IMR-90 (cell line): ENCODE data around the gene MSL3B.
A peak's percentile ranks its signal among the peaks of the same experiment; 100 is the strongest.

Experiments used
- ATAC-seq: fragments of 200-7000 bp; cut with Tn5 transposase; 2 replicates; pipeline ENCODE4 v1.9.1; 2020; ENCODE audit warnings: low read depth, mild to moderate bottlenecking, moderate library complexity
- BruUV-seq: library from RNA; stranded (reverse); fragments of 400-500 nt; replicated peaks from 2 replicates; lab custom pipeline; 2021; lab: Mats Ljungman, UMichigan
- CTCF ChIA-PET: fragments of 300-600 bp; formaldehyde crosslinking; extraction: SDS; loops from one replicate; lab custom pipeline; 2021; ENCODE audit warnings: antibody characterized with exemption; lab: Yijun Ruan, JAX
- POLR2A ChIA-PET: fragments of 300-600 bp; sonication (Branson Sonifier 250); formaldehyde crosslinking; loops from one replicate; lab custom pipeline; 2022; ENCODE audit warnings: antibody characterized with exemption; ENCODE audit not compliant: unreplicated experiment; lab: Charles Lee
- DNase-seq: peaks from one replicate; pipeline ENCODE4 v3.0.0; 2013
- H2AFZ ChIP-seq: replicated peaks from 2 replicates; pipeline ENCODE3; 2013; ENCODE audit warnings: low read length, mild to moderate bottlenecking; ENCODE audit not compliant: poor library complexity
- H2AK5ac ChIP-seq: 2 replicates; pipeline ENCODE4 v1.6.1; 2013; ENCODE audit warnings: low read depth, low read length, inconsistent platforms
- H2AK9ac ChIP-seq: replicated peaks from 2 replicates; pipeline ENCODE3; 2013; ENCODE audit warnings: mild to moderate bottlenecking, low read depth, low read length, moderate library complexity; ENCODE audit not compliant: poor library complexity
- H2BK120ac ChIP-seq: 2 replicates; pipeline ENCODE4 v1.6.1; 2013; ENCODE audit warnings: low read depth, low read length, inconsistent platforms
- H2BK15ac ChIP-seq: 3 replicates; pipeline ENCODE4 v1.6.1; 2013; ENCODE audit warnings: low read depth, low read length, inconsistent platforms
- H2BK20ac ChIP-seq: 2 replicates; pipeline ENCODE4 v1.6.1; 2013; ENCODE audit warnings: low read depth, mild to moderate bottlenecking, inconsistent platforms, low read length, moderate library complexity
- H2BK5ac ChIP-seq: 2 replicates; pipeline ENCODE4 v1.6.1; 2013; ENCODE audit warnings: mild to moderate bottlenecking, low read depth, low read length, inconsistent platforms; ENCODE audit not compliant: poor library complexity, severe bottlenecking
- H3K14ac ChIP-seq: replicated peaks from 2 replicates; pipeline ENCODE4 v1.6.1; 2013; ENCODE audit warnings: low read depth, low read length, inconsistent platforms
- H3K18ac ChIP-seq: 2 replicates; pipeline ENCODE4 v1.6.1; 2013; ENCODE audit warnings: low read depth, low read length, control low read depth
- H3K23ac ChIP-seq: 2 replicates; pipeline ENCODE4 v1.6.1; 2013; ENCODE audit warnings: low read depth, low read length, inconsistent platforms
- H3K27ac ChIP-seq: 2 replicates; pipeline ENCODE4 v1.5.1; 2013; ENCODE audit warnings: mild to moderate bottlenecking, control low read depth, low read length; ENCODE audit not compliant: insufficient read depth
- H3K27me3 ChIP-seq: 2 replicates; pipeline ENCODE4 v1.6.1; 2013; ENCODE audit warnings: low read length; ENCODE audit not compliant: control insufficient read depth, insufficient read depth
- H3K36me3 ChIP-seq: 2 replicates; pipeline ENCODE4 v1.6.1; 2013; ENCODE audit warnings: low read length, mixed read lengths; ENCODE audit not compliant: control insufficient read depth, insufficient read depth
- H3K4ac ChIP-seq: 2 replicates; pipeline ENCODE4 v1.6.1; 2013; ENCODE audit warnings: low read depth, low read length, inconsistent platforms
- H3K4me1 ChIP-seq: 2 replicates; pipeline ENCODE4 v1.6.1; 2013; ENCODE audit warnings: low read length, mixed read lengths; ENCODE audit not compliant: control insufficient read depth, insufficient read depth
- H3K4me2 ChIP-seq: 2 replicates; pipeline ENCODE4 v1.6.1; 2013; ENCODE audit warnings: low read depth, mild to moderate bottlenecking, control low read depth, low read length, moderate library complexity
- H3K4me3 ChIP-seq: 2 replicates; pipeline ENCODE4 v1.5.1; 2013; ENCODE audit warnings: low read depth, mild to moderate bottlenecking, control low read depth, low read length, moderate library complexity; ENCODE audit not compliant: insufficient read depth
- H3K56ac ChIP-seq: 2 replicates; pipeline ENCODE4 v1.6.1; 2013; ENCODE audit warnings: low read length, inconsistent platforms; ENCODE audit not compliant: insufficient read depth; ENCODE audit errors: extremely low read depth
- H3K79me1 ChIP-seq, 2 experiments: 2 replicates each; pipeline ENCODE4 v1.6.1; 2013; ENCODE audit warnings: low read length in 2 of 2, inconsistent platforms in 1 of 2, low read depth in 1 of 2
- H3K9ac ChIP-seq: 2 replicates; pipeline ENCODE4 v1.6.1; 2013; ENCODE audit warnings: low read depth, low read length, control low read depth
- H3K9me1 ChIP-seq: 2 replicates; pipeline ENCODE4 v1.6.1; 2013; ENCODE audit warnings: low read length, inconsistent platforms; ENCODE audit not compliant: insufficient read depth
- H3K9me3 ChIP-seq: 2 replicates; pipeline ENCODE4 v1.6.1; 2013; ENCODE audit warnings: low read length; ENCODE audit not compliant: control insufficient read depth, insufficient read depth
- H4K20me1 ChIP-seq: 2 replicates; pipeline ENCODE4 v1.6.1; 2013; ENCODE audit warnings: low read length, inconsistent platforms; ENCODE audit not compliant: insufficient read depth
- H4K5ac ChIP-seq: 2 replicates; pipeline ENCODE4 v1.6.1; 2013; ENCODE audit warnings: mild to moderate bottlenecking, low read depth, low read length, control low read depth
- H4K8ac ChIP-seq, 2 experiments: 2 replicates each; pipeline ENCODE4 v1.6.1; 2013; ENCODE audit warnings: low read depth in 2 of 2, low read length in 2 of 2, control low read depth in 1 of 2, inconsistent platforms in 1 of 2
- H4K91ac ChIP-seq: 2 replicates; pipeline ENCODE4 v1.6.1; 2013; ENCODE audit warnings: low read depth, low read length, inconsistent platforms; ENCODE audit not compliant: insufficient read depth
- BHLHE40 ChIP-seq: fragments of 150-350 bp; IDR thresholded peaks from 2 replicates; pipeline ENCODE4 v1.6.1; 2016; ENCODE audit warnings: mild to moderate bottlenecking, low read depth, low read length
- ELK1 ChIP-seq: fragments of 150-350 bp; IDR thresholded peaks from 2 replicates; pipeline ENCODE4 v1.6.1; 2016; ENCODE audit warnings: low read depth, mild to moderate bottlenecking, low read length, moderate library complexity, borderline replicate concordance
- MAFK ChIP-seq: IDR thresholded peaks from 2 replicates; pipeline ENCODE4 v1.6.1; 2012; ENCODE audit warnings: low read depth, low read length, improper control_type of control experiment
- MXI1 ChIP-seq: IDR thresholded peaks from 2 replicates; pipeline ENCODE4 v1.6.1; 2012; ENCODE audit warnings: low read depth, mild to moderate bottlenecking, low read length, moderate library complexity, borderline replicate concordance
- NFE2L2 ChIP-seq: fragments of 150-350 bp; IDR thresholded peaks from 2 replicates; pipeline ENCODE4 v1.6.1; 2016; ENCODE audit warnings: low read depth, mild to moderate bottlenecking, low read length
- POLR2A ChIP-seq: IDR thresholded peaks from 2 replicates; pipeline ENCODE4 v1.6.1; 2012; ENCODE audit warnings: mild to moderate bottlenecking, low read depth, low read length
- RCOR1 ChIP-seq: IDR thresholded peaks from 2 replicates; pipeline ENCODE4 v1.6.1; 2012; ENCODE audit warnings: mild to moderate bottlenecking, low read length, improper control_type of control experiment; ENCODE audit not compliant: insufficient replicate concordance
- USF2 ChIP-seq: fragments of 150-350 bp; IDR thresholded peaks from 2 replicates; pipeline ENCODE4 v1.6.1; 2017; ENCODE audit warnings: mild to moderate bottlenecking, antibody characterized with exemption, low read length, low read depth
- WGBS, 2 experiments: methylation state at CpG; one replicate each; pipeline versions ENCODE4 v1.1.5 to v1.1.7; 2013; ENCODE audit warnings: missing lambda C conversion rate in 2 of 2; ENCODE audit not compliant: insufficient read length in 1 of 2; ENCODE audit errors: extremely low coverage in 2 of 2; 5-methylcytosine and 5-hydroxymethylcytosine counted together
- dilution Hi-C: fragments of 300-500 bp; cut with HindIII; formaldehyde crosslinking; loops from one replicate; pipeline ENCODE4 v1.14.3; 2018; ENCODE audit warnings: low sequenced_read_pairs; ENCODE audit not compliant: unreplicated experiment
- in situ Hi-C: fragments of 300-500 bp; cut with MboI; formaldehyde crosslinking; loops from 3 replicates; pipeline ENCODE4 v1.14.3; 2019; ENCODE audit warnings: low sequenced_read_pairs, inconsistent platforms, mixed read lengths
- intact Hi-C: fragments of 100-400 bp; cut with micrococcal nuclease; formaldehyde crosslinking; loops from 2 replicates; pipeline ENCODE4 v1.10.0; 2022

MSL3B gene

GRCh38 chr2:233838726-233839446 lies 29.3 kb downstream of the MSL3B start:
- intact Hi-C loops (no loop called here), in situ Hi-C loops (loop anchor here (25.0 kb wide), 1 partner anchor 377 kb away; no protein-coding TSS in a partner anchor), dilution Hi-C loops (no loop called here)
- H3K14ac ChIP-seq = 0 out of 2 replicates have a peak overlapping the region, but pooled peaks have one; percentile 21
- ChIA-PET CTCF (interaction anchor here (1.2 kb wide), 1 partner anchor 18 kb away, joined by 4 read pairs; no protein-coding TSS in a partner anchor), POLR2A (no interaction called here)
- H3K18ac ChIP-seq = no peak overlapping the region
- no peak overlapping the region for H2BK5ac ChIP-seq
- H4K20me1 ChIP-seq = peaks cover 24% of the 10 kb centered on the region
- ATAC-seq (no peak; the same call in 1 of the 2 replicates), DNase-seq (no peak)
- no peak overlapping the region for H3K27ac ChIP-seq
- H3K79me1 ChIP-seq = peaks cover 52 to 66% of the 10 kb centered on the region in 2 experiments
- H4K91ac ChIP-seq = no peak overlapping the region
- H2AFZ ChIP-seq = peak overlapping the region; percentile 40
- no peaks in the 10 kb centered on the region for H3K27me3 ChIP-seq
- TF ChIP-seq MXI1 (no peak), ELK1 (no peak), BHLHE40 (no peak), POLR2A (no peak), MAFK (no peak), USF2 (no peak), NFE2L2 (no peak), RCOR1 (no peak)
- no peak overlapping the region for H3K4me3 ChIP-seq
- no peak overlapping the region for H3K56ac ChIP-seq
- peaks cover 7% of the 10 kb centered on the region for H3K9me1 ChIP-seq
- H3K4ac ChIP-seq = no peak overlapping the region
- peaks cover 15% of the 10 kb centered on the region for H3K36me3 ChIP-seq
- H3K23ac ChIP-seq = no peak overlapping the region
- H3K4me2 ChIP-seq = no peak overlapping the region
- no peak overlapping the region for H2BK120ac ChIP-seq
- no peak overlapping the region for H2AK5ac ChIP-seq
- H3K4me1 ChIP-seq = peaks cover 2% of the 10 kb centered on the region; the same call in 1 of the 2 replicates
- BruUV-seq = no TSS peak
- H2BK20ac ChIP-seq = no peak overlapping the region
- no peak overlapping the region for H2BK15ac ChIP-seq
- no peak overlapping the region for H2AK9ac ChIP-seq
- H3K9me3 ChIP-seq = no peaks in the 10 kb centered on the region
- peak overlapping the region in 1 of 2 experiments; percentile 50; a peak in 1 of 4 replicates for H4K8ac ChIP-seq
- H4K5ac ChIP-seq = 0 out of 2 replicates have a peak overlapping the region, but pooled peaks have one; percentile 48
- no peak overlapping the region for H3K9ac ChIP-seq
- WGBS, 2 experiments = 87% methylated on average over 7 of the region's 12 CpGs; no CpG with 5 or more reads in 1 of the 2 experiments
